ENCODE data around the gene OR52E8. TPM values are rescaled to one million over a fixed set of nuclear protein-coding genes. Genes with fewer than 3 reads are reported as not detected.

The OR52E8 gene
- total RNA-seq, result not detected in 2 replicates

DNA sequence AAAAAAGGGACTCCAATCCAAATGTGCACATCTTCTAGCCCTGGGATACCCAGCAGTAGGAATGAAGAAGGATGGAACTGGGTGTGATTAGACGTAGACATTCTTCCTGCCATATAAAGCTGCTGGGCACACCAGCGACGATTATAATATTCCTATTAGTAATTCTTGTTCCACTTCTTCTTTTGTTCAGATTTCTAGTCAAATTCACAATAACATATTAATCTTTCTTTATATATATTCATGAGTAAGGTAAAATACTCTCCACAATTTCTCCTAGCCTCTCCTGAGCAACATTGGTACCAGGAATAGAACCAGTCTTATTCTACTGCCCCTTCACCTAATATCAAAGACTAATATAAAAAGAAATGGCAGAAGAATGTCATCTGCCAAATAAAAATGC lies at the start of gene OR52E8:
OR52E8 (minus strand) TSS at position 101 of the 400 bp plus-strand sequence; CDS start at position 101, 0 bp downstream.

DNA sequence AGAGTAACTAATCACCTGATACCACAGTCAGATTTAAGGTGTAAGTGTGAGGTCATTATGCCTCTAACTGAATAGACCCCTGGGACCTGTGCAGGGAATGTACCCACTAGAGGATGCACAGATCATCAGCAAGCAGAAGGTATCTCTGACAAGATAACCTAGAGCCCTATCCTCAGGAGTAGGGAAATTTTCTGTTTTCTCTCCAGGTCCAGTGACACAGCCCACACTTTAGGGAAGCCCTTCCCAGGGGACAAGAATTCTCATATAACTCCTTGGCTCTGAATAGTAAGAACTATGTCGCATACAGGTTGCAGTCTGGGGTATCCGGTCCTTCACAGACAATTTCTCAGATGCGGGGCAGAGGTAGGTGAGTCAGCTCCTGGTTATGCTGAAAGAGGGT lies 35.4 kb upstream of the OR52E8 start, which contains the start of gene OR52E5:
OR52E5 (plus strand) TSS at position 301 of the 400 bp plus-strand sequence. CDS start 7,569 bp downstream, outside the sequence.

DNA sequence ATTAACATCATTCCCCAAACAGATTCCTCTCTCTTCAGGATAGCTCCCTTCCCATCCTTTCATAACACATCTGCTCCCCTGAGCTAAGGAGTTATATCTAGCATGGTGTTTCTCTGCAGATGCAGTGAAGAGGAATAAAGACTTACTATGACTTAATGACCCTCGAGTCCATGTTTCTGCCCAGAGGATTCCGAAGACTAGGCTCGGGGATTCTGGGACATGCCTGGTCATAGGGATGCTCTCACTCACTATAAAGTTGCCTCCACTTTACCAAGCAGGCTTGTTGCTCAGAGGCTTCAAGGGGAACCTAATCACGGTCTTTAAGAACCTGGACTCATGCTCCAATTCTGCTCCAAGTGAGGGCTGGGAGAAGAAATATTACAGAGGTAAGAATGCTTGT lies 22.8 kb upstream of the OR52E8 start, which contains the start of gene OR52E4:
OR52E4 (plus strand) TSS at position 301 of the 400 bp plus-strand sequence. CDS start 3,664 bp downstream, outside the sequence.

DNA sequence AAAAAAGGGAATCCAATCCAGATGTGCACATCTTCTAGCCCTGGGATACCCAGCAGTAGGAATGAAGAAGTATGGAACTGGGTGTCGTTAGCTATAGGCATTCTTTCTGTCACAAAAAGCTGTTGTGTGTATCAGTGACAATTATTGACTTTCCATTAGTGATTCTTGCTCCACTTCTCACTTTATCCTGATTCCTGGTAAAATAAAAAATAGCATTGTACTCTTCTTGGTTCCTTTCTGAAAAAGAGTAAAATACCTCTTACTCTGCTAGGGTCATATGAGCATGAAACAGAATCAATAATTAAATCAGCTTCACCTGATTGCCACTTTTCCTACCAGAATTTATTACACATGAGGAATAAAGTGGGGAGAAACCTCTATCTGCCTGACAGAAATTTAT lies 15.7 kb downstream of the OR52E8 start, which contains the start of gene OR52E6:
OR52E6 (minus strand) TSS at position 101 of the 400 bp plus-strand sequence; CDS start at position 101, 0 bp downstream.

DNA sequence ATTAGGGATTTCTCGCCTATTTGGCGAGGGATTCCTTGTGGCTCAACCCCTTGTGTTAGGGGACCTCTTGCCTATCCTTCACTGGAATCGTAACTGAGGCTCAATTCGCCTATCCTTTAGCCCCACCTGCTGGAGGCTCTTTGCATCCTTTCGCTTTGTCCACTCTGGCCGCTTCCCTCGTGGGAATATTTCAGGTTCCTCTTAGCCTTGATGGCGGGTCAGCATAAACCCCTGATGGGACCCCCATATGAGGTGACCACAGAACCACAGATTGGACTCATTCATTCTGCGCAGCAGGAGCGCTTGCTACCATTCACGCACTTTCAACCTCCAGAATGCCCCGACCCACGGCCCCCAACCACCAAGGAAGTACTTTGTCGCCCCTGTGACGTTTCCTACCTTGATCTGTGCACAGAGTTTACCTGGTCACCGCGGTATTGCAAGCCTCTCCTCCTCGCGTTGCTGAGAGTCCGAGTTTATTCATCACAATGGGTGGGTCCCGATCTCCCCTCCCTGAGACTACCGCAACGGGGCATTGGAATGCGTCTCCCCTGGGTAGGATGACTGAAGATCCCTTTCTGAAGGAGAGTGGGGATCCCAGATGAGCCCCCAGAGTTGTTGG lies 48.9 kb downstream of the OR52E8 start, which contains the start of gene OR52N2:
OR52N2 (plus strand) TSS at position 425 of the 622 bp plus-strand sequence. CDS start 11,412 bp downstream, outside the sequence.

Other genes with a start within 250 kb of the OR52E8 start
- gene TRIM34, start 232.7 kb downstream of the OR52E8 start, total RNA-seq, result 10.8 and 14.0 TPM in 2 replicates
- 43.7 and 44.8 TPM in 2 replicates for gene TRIM5, start 172.6 kb downstream of the OR52E8 start, total RNA-seq
- gene TRIM22, start 167.9 kb downstream of the OR52E8 start, total RNA-seq, result 135 and 147 TPM in 2 replicates
- not detected in 2 replicates for gene OR56B1, start 121.2 kb downstream of the OR52E8 start, total RNA-seq
- not detected in 2 replicates for gene OR52N4, start 103.4 kb downstream of the OR52E8 start, total RNA-seq
- gene OR52N5, start 74.3 kb downstream of the OR52E8 start, total RNA-seq, result not detected in 2 replicates
- not detected in 2 replicates for gene OR52N1, start 66.4 kb downstream of the OR52E8 start, total RNA-seq
- gene OR52N2, start 48.8 kb downstream of the OR52E8 start, total RNA-seq, result not detected in 2 replicates
- not detected in 2 replicates for gene OR52E6, start 15.8 kb downstream of the OR52E8 start, total RNA-seq
- gene OR52E4, start 22.9 kb upstream of the OR52E8 start, total RNA-seq, result not detected in 2 replicates
- gene OR52E5, start 35.5 kb upstream of the OR52E8 start, total RNA-seq, result not detected in 2 replicates
- not detected in 2 replicates for gene OR56A3, start 84.6 kb upstream of the OR52E8 start, total RNA-seq
- not detected in 2 replicates for gene OR56A5, start 110.8 kb upstream of the OR52E8 start, total RNA-seq
- gene OR52L1, start 129.3 kb upstream of the OR52E8 start, total RNA-seq, result not detected in 2 replicates
- not detected in 2 replicates for gene OR56A4, start 149.3 kb upstream of the OR52E8 start, total RNA-seq
- gene OR56A1, start 173.1 kb upstream of the OR52E8 start, total RNA-seq, result not detected in 2 replicates
- gene OR56B4, start 250.0 kb upstream of the OR52E8 start, total RNA-seq, result not detected in 2 replicates